ENCODE measurements around the gene SKI.
A peak's percentile ranks its signal among the peaks of the same experiment; 100 is the strongest.
"Not testable (repeated sequence)": the region's sequence is repeated elsewhere in the genome, so short reads cannot be mapped to it uniquely, and the experiment has no call there.

SKI gene

GRCh38 chr1:2313651-2314261 is 85.6 kb downstream of the SKI start:
- DNase-seq, result no peak

GRCh38 chr1:2314273-2314802 is 86.2 kb downstream of the SKI start:
- no peak for DNase-seq

- DNase-seq, result peak; percentile 46
Observed at GRCh38 chr1:2314803-2315673, 86.9 kb downstream of the SKI start.

DNA sequence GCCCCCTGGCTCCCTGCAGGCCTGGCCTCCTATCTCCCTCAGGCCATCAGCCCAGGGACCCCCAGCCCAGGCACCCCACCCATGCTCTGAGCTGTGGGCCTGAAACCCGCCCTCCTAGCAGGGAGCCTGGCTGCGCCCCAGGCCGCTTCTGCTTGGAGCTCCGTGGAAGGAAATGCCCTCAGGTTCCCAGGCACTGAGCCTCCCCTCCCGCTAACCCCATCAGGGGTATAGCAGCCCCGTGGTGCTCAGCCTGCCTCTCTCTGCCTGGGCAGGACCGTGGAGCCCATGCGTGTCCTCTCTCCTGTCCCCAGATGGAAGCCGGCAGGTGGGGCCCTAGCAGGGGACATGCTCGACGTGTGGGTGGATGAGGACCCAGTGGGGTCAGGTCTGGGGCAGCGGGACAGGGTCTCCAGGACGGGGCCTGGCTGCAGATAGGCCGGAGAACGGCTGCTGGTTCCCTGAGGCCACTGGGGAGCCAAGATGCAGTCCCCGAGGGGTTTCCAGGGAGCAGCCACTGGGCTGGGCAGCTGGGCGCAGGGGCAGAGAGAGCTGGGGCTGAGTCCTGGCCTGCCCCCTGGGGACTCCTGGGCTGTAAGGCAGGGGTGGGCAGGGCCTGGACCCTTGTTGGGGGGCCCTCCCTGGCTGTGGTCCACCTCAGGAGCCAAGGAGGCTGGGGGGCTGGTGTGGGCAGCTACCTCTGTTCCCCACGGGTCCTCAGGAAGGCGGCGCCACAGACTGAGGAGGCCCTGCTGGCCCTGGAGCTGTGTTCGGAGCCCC is 87.7 kb downstream of the SKI start:
- no peak for DNase-seq

DNA sequence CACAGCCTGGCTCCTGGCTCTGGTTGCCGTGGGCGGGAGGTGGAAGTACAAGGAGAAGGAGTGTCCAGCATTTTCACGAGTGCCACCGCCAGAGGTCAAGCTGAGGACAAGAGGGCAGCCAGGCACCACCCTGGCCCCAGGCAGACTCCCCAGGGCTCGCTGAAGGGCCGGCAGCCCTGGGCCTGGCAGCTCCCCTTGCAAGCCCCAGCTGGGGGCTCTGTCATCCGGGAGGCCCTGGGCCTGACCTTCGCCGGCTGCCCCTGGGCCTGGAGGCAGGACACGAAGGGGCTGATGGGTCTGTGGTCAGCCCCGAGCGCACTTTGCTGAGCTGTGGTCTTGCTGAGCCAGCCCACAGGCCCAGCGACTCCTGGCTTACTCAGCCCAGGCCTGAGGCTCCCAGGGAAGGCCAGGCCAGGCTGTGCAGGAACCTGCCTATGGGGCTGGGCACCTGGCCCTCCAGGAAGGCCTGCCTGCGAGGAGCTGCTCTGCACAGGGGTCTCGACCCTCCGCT is 88.4 kb downstream of the SKI start:
- no peak for DNase-seq

DNA sequence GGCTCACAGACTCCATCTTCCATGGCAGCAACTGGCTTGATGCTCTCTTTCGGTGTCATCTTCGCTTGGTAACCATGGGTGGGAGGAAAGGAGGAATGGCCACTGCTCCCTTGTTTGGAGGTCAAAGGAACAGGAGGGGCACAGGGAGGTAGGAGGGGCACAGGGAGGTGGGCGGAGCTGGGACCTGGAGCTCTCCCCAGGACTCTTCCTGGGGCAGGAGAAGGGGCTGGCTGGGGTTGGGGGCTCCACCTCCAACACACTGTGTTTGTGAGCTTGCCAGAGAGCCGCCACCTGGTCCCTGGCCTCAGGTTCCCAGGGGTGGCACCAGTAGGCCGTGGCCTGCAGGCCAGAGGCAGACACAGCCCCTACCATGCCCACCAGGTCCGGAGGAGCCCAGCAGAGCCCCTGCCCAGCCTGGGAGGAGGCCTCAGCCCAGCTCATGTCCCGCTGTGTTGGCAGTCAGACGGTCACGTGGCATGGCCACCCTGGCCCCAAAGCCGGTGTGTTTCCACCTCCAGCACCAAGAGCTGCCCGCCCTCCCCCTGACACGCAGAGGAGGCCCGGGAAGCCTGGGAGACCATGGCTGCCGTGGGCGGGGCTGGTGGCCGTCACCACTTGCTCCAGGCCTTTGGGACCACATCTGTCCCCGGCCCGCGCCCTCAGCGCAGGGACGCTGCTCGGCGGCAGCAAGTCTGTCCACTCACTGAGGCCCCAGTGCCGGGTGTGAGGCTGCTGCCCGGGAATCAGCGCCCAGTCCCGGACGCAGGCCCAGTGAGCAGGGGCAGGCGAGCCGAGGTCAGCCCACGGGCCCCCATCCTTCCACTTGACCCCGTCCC is 89.3 kb downstream of the SKI start:
- DNase-seq, result no peak

GRCh38 chr1:2318314-2319278 is 90.5 kb downstream of the SKI start:
- DNase-seq, result no peak

DNA sequence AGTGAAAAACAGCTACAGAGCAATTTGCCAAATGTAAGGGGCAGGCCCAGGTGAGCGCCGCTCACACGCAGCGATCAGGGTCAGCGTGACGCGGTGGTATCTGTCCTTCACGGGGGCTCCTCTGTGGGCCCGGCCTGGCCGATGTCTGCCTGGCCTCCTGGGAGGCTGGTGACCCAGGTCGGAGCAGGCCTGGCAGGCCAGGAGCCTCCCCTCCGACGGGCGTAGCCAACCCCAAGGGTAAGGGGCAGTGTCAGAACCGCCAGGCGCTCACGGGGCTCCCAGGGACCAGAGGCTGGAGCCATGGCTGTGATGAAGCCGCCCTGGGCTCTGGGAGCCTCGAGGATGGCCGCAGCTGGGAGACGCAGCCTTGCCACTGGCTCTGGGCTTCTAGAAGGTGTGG is 91.2 kb downstream of the SKI start:
- DNase-seq, result no peak

GRCh38 chr1:2320006-2320405 is 91.9 kb downstream of the SKI start:
- no peak for DNase-seq

DNA sequence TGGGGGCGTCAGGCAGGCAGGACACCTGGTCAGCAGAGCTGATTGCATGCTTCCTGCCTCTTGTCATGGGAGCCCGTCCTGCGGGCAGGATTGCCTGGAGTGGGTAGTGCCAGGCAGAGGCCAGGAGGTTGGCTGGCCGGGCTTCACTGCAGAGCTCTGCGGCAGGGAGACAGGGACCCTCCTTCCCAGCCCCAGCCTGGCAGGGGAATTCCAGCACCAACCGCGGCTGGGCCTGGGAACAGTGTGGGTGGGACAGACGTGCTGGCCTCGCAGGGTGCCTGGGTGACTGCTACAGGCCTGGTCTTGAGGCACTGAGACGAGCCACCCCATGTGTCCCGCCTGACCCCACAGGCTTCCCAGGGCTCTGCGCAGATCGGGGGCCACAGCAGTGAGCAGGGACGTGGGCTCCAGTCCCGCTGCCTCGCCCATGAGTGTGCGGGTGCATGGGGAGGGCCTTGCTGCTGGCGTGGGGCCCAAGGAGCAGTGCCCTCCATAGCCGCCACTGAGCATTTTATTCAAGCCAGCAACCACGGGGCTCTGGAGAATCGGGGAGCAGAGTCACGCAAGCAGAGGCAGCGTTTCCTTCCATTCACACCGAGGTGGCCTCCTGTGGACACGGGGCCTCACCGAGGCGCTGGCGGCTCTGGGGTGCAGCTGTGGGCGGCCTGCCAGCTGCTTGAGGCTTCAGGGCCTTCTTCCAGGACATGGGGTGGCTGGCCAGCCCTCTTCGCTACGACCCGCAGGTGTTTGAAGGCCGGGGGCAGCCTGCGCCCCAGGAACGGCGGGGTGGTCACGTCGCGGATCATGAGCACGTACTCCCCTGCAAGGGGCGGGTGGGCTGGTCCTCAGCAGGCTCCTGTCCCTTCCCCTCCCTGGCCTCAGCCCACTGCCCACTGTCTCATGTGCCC is 92.9 kb downstream of the SKI start:
- no peak for DNase-seq

DNA sequence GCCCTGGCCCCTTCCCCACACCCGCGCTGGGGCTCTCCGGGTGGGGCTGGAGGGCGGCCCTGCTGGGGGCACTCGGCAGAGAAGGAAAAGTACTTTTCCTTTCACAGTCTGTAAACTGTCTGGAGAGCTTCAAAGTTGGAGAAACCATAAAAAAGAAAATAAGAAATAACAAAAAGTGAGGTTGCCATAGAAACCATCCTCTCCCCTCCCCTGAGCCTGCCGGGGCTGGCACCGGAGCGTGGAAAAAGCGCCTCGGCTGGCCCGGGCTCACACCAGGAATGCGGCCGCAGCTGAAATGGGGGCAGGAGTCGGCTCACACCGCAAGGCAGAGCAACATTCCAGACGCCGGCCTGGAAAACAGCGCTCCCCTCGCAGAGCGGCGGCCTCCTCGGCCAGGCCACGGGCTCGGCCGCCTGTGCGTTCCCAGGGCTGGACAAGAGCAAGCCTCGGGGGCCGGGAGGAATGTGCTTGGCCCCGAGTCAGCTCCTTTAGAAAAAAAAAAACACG is 94.0 kb downstream of the SKI start:
- no peak for DNase-seq

- no peak for DNase-seq
Observed at GRCh38 chr1:2322581-2323211, 94.6 kb downstream of the SKI start.

GRCh38 chr1:2323451-2323974 is 95.4 kb downstream of the SKI start:
- no peak for DNase-seq

GRCh38 chr1:2324553-2325366 is 96.6 kb downstream of the SKI start:
- no peak for DNase-seq

DNA sequence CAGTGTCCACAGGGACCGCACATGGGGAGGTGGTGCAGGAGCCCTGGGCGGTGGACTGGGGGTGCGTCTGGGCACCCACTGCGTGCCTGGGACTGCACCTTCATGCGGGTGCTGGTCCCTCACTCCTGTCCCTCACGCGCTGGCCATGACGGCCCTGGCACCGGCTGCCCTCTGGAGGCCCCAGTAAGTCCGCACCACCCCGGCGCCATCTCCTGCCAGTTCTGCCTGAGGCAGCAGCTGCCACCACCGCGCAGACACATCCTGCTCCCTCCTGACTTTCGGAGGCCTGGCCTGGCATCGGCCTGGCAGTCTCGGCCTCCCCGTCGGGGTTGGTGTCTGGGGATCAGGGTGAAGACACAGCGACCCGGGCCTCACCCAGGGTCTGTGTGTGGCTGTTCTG is 98.4 kb downstream of the SKI start:
- no peak for DNase-seq

GRCh38 chr1:2327162-2327561 is 99.0 kb downstream of the SKI start:
- not testable (repeated sequence) for DNase-seq

- no peak for DNase-seq
Observed at GRCh38 chr1:2327841-2328240, 99.7 kb downstream of the SKI start.
